Astrocyte (in vitro differentiated cells and primary cell): Measurements from ENCODE around the gene RPS2.

ENCODE experiments used
- EZH2 ChIP-seq: IDR thresholded peaks from 2 replicates; pipeline ENCODE4 v1.6.1; 2012; ENCODE audit warnings: mild to moderate bottlenecking, low read length, inconsistent platforms; ENCODE audit not compliant: insufficient read depth
- TF ChIP-seq, protein P1 (sequence below): IDR thresholded peaks from 2 replicates; pipeline ENCODE4 v1.5.1; 2011; ENCODE audit warnings: low read depth, mild to moderate bottlenecking, inconsistent platforms, low read length, moderate library complexity; ENCODE audit not compliant: insufficient read depth

- TF ChIP-seq, protein P1, sequence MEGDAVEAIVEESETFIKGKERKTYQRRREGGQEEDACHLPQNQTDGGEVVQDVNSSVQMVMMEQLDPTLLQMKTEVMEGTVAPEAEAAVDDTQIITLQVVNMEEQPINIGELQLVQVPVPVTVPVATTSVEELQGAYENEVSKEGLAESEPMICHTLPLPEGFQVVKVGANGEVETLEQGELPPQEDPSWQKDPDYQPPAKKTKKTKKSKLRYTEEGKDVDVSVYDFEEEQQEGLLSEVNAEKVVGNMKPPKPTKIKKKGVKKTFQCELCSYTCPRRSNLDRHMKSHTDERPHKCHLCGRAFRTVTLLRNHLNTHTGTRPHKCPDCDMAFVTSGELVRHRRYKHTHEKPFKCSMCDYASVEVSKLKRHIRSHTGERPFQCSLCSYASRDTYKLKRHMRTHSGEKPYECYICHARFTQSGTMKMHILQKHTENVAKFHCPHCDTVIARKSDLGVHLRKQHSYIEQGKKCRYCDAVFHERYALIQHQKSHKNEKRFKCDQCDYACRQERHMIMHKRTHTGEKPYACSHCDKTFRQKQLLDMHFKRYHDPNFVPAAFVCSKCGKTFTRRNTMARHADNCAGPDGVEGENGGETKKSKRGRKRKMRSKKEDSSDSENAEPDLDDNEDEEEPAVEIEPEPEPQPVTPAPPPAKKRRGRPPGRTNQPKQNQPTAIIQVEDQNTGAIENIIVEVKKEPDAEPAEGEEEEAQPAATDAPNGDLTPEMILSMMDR, result no peak
- TF ChIP-seq EZH2, result no peak
Observed at GRCh38 chr16:2009791-2010510, 45.3 kb upstream of the RPS2 start, which contains the start of gene ZNF598.
